Liver (tissue), 3 donors: ENCODE data around the gene BEND7.

Experiments used
- CTCF ChIP-seq: fragments of 150-350 bp; IDR thresholded peaks from 2 replicates; pipeline ENCODE4 v1.5.1; 2017; ENCODE audit warnings: improper control_type of control experiment, low read depth, low read length; ENCODE audit not compliant: missing input control
- EGR1 ChIP-seq, 2 donors: IDR thresholded peaks; 2 replicates each; pipeline ENCODE4 v1.6.1; 2016 to 2018; ENCODE audit warnings: antibody characterized with exemption in 2 of 2, low read depth in 2 of 2
- FOXA1 ChIP-seq: IDR thresholded peaks from 2 replicates; pipeline ENCODE4 v1.6.1; 2016; ENCODE audit warnings: antibody characterized with exemption
- GABPA ChIP-seq, 2 donors: IDR thresholded peaks in 1 of 2; conservative IDR thresholded peaks in 1 of 2; 2 replicates each; pipeline ENCODE4 v1.6.1; 2016; ENCODE audit warnings: antibody characterized with exemption in 2 of 2, mild to moderate bottlenecking in 1 of 2, moderate library complexity in 1 of 2
- JUND ChIP-seq, 2 donors: IDR thresholded peaks; 2 replicates each; pipeline ENCODE4 v1.6.1; 2016; ENCODE audit warnings: antibody characterized with exemption in 2 of 2
- MAX ChIP-seq: IDR thresholded peaks from 2 replicates; pipeline ENCODE4 v1.6.1; 2016; ENCODE audit warnings: antibody characterized with exemption
- NR2F2 ChIP-seq: IDR thresholded peaks from 2 replicates; pipeline ENCODE4 v1.6.1; 2016; ENCODE audit warnings: antibody characterized with exemption
- RAD21 ChIP-seq, 2 donors: IDR thresholded peaks; 2 replicates each; pipeline ENCODE4 v1.6.1; 2016; ENCODE audit warnings: antibody characterized with exemption in 2 of 2, mild to moderate bottlenecking in 2 of 2
- SP1 ChIP-seq: IDR thresholded peaks from 2 replicates; pipeline ENCODE4 v1.6.1; 2018; ENCODE audit warnings: antibody characterized with exemption, mild to moderate bottlenecking
- TAF1 ChIP-seq: conservative IDR thresholded peaks from 2 replicates; pipeline ENCODE4 v1.6.1; 2016; ENCODE audit warnings: antibody characterized with exemption, mild to moderate bottlenecking
- YY1 ChIP-seq: IDR thresholded peaks from 2 replicates; pipeline ENCODE4 v1.6.1; 2016; ENCODE audit warnings: antibody characterized with exemption, mild to moderate bottlenecking
- ZBTB33 ChIP-seq: IDR thresholded peaks from 2 replicates; pipeline ENCODE4 v1.6.1; 2016; ENCODE audit warnings: antibody characterized with exemption
- donor health status: healthy.
- donor health status: healthy.

GRCh38 chr10:13536674-13537366 lies 8.0 kb upstream of the BEND7 start:
- TF ChIP-seq CTCF: peak; percentile 51
- TF ChIP-seq EGR1 (IDR thresholded peaks at IDR 0.05; ENCODE audit: low read depth in 2 of 2): no peak
- TF ChIP-seq SP1: no peak
- no peak for TF ChIP-seq GABPA (IDR thresholded peaks at IDR 0.05 in 1 of 2, conservative IDR thresholded peaks at IDR 0.05 in 1 of 2)
- no peak for TF ChIP-seq JUND (IDR thresholded peaks at IDR 0.05)
- no peak for TF ChIP-seq MAX
- no peak for TF ChIP-seq FOXA1
- no peak for TF ChIP-seq TAF1
- TF ChIP-seq RAD21 (IDR thresholded peaks at IDR 0.05): peak; percentile 76 to 78
- no peak for TF ChIP-seq YY1
- no peak for TF ChIP-seq ZBTB33
- no peak for TF ChIP-seq NR2F2
